NCI-H1694 (cell line): ENCODE results near the gene KDM3A.
"Not testable (repeated sequence)": the region's sequence is repeated elsewhere in the genome, so short reads cannot be mapped to it uniquely, and the experiment has no call there.

Experiments used
- DNase-seq: peaks from one replicate; lab custom pipeline; 2025; lab: John Stamatoyannopoulos, UW

Gene KDM3A

GRCh38 chr2:86480105-86480504 is 38.9 kb downstream of the KDM3A start:
- no peak for DNase-seq

- no peak for DNase-seq
Measured at GRCh38 chr2:86482034-86482433, 40.9 kb downstream of the KDM3A start.

GRCh38 chr2:86484385-86484784 is 43.2 kb downstream of the KDM3A start:
- DNase-seq = no peak

- no peak for DNase-seq
Measured at GRCh38 chr2:86485103-86485502, 43.9 kb downstream of the KDM3A start.

GRCh38 chr2:86485802-86486201 is 44.6 kb downstream of the KDM3A start:
- no peak for DNase-seq

GRCh38 chr2:86487062-86487461 is 45.9 kb downstream of the KDM3A start:
- no peak for DNase-seq

GRCh38 chr2:86488561-86489250 is 47.5 kb downstream of the KDM3A start:
- DNase-seq = no peak

GRCh38 chr2:86489542-86489941 is 48.4 kb downstream of the KDM3A start:
- no peak for DNase-seq

GRCh38 chr2:86490245-86490644 is 49.1 kb downstream of the KDM3A start:
- no peak for DNase-seq

- DNase-seq = no peak
Measured at GRCh38 chr2:86491088-86491487, 49.9 kb downstream of the KDM3A start.

- DNase-seq = no peak
Measured at GRCh38 chr2:86492048-86492453, 50.9 kb downstream of the KDM3A start.

- DNase-seq = not testable (repeated sequence)
Measured at GRCh38 chr2:86496391-86496790, 55.2 kb downstream of the KDM3A start.

GRCh38 chr2:86498468-86499260 is 57.5 kb downstream of the KDM3A start:
- DNase-seq = no peak

GRCh38 chr2:86499326-86499725 is 58.2 kb downstream of the KDM3A start:
- DNase-seq = no peak

GRCh38 chr2:86500325-86501083 is 59.3 kb downstream of the KDM3A start:
- DNase-seq = no peak

GRCh38 chr2:86507600-86507999 is 66.4 kb downstream of the KDM3A start:
- DNase-seq = no peak

GRCh38 chr2:86510436-86510933 is 69.3 kb downstream of the KDM3A start:
- DNase-seq = no peak

GRCh38 chr2:86512034-86512433 is 70.9 kb downstream of the KDM3A start:
- DNase-seq = no peak

- DNase-seq = no peak
Measured at GRCh38 chr2:86512892-86513291, 71.7 kb downstream of the KDM3A start.

- DNase-seq = no peak
Measured at GRCh38 chr2:86513948-86514660, 72.9 kb downstream of the KDM3A start.

- DNase-seq = no peak
Measured at GRCh38 chr2:86518481-86518880, 77.3 kb downstream of the KDM3A start.

- DNase-seq = no peak
Measured at GRCh38 chr2:86519349-86519748, 78.2 kb downstream of the KDM3A start.
